K562 (cell line): ENCODE results near the gene GMEB2. TPM values are rescaled to one million over a fixed set of nuclear protein-coding genes. Genes with fewer than 3 reads are reported as not detected.

Experiments
- CHD7 ChIP-seq: fragments of 200-600 bp; sonication (generic); IDR thresholded peaks from one replicate; pipeline ENCODE4 v1.6.1; 2012; ENCODE audit warnings: mild to moderate bottlenecking, low read depth, low read length, inconsistent platforms
- polyA plus RNA-seq, 8 experiments: library from polyadenylated mRNA; depleted of rRNA in 4 of 8; stranded (reverse) in 5 of 8; unstranded in 3 of 8; fragments of >200 nt; fragmentation: Nextera tagmentation in 2 of 8; fragmentation: Illumina TruSeq in 1 of 8; extraction: Ambion mirVana in 2 of 8; extraction: Trizol in 1 of 8; gene quantifications; 2 replicates each; pipeline versions ENCODE4 v1.2.1 to v1.2.3, GENCODE V29; 2011 to 2014; ENCODE audit warnings: inconsistent platforms in 1 of 8, missing spikeins in 1 of 8
- total RNA-seq, 7 experiments: library from RNA; depleted of rRNA in 6 of 7; stranded (reverse); fragments of >200 nt in 6 of 7; fragmentation: Illumina TruSeq in 2 of 7; extraction: Trizol in 2 of 7; gene quantifications; 2 replicates each; pipeline versions ENCODE4 v1.2.1 to v1.2.3, GENCODE V29; 2011 to 2021; ENCODE audit warnings: low replicate concordance in 1 of 7

Gene GMEB2
- total and polyA plus RNA-seq, 9 of the 15 experiments (the other 6 are each of a cell fraction or from before 2014, with no cell fraction given) = 0.03 to 13.9 (median 6.3) TPM

- TF ChIP-seq CHD7 = no peak
Measured at GRCh38 chr20:63567136-63567385, 59.8 kb downstream of the GMEB2 start (continued).
